ENCODE measurements around the gene SSH3. TPM values are rescaled to one million over a fixed set of nuclear protein-coding genes. Genes with fewer than 3 reads are reported as not detected.
A peak's percentile ranks its signal among the peaks of the same experiment; 100 is the strongest.

The SSH3 gene
- total RNA-seq, 2 experiments from 2014 or later: 9.2 to 18.5 TPM

GRCh38 chr11:67289226-67289650, 14.1 kb upstream of the SSH3 start, which contains the start of gene ANKRD13D:
Gene ANKRD13D (plus strand): TSS chr11:67289303. CDS start chr11:67289461, 158 bp downstream.
- Histone ChIP-seq H3K4me1 (ENCODE audit: insufficient read depth, low read length, poor library complexity, severe bottlenecking) (peaks cover 47% of the 10 kb centered on the region), H3K9me2 (ENCODE audit: insufficient read depth, low read length) (no peaks in the 10 kb centered on the region), H3K4me2 (ENCODE audit: low read length) (peak within 1 kb of the TSS; percentile 84), H3K79me2 (ENCODE audit: insufficient read depth, low read depth, low read length) (peaks cover 15% of the 10 kb centered on the region; the same call in 1 of the 2 replicates), H4K20me1 (ENCODE audit: insufficient read depth, low read length) (no peaks in the 10 kb centered on the region), H3K36me3 (ENCODE audit: insufficient read depth, low read length) (peaks cover 83% of the 10 kb centered on the region), H3K9me3 (ENCODE audit: low read length) (peaks cover 6% of the 10 kb centered on the region), H2AFZ (ENCODE audit: low read length) (no peak within 1 kb of the TSS), H3K4me3 (ENCODE audit: low read depth, low read length, poor library complexity, severe bottlenecking) (peak within 1 kb of the TSS; percentile 96), H3K27ac (ENCODE audit: low read depth, low read length, poor library complexity, severe bottlenecking) (peak within 1 kb of the TSS; percentile 94)
- no peak for DNase-seq (ENCODE audit: low spot score)
- no TSS peak for BruUV-seq (replicated peaks)
- ChIA-PET POLR2A (interaction anchor here (1.4 to 1.8 kb wide), 2 partner anchors 12 to 20 kb away, joined by 5 to 6 read pairs; no protein-coding TSS in a partner anchor), CTCF (ENCODE audit: unreplicated experiment) (no interaction called here)
- TF ChIP-seq CTCF (conservative IDR thresholded peaks at IDR 0.05; ENCODE audit: low read length): no peak; the same call in 1 of the 2 replicates
- no peak for TF ChIP-seq EZH2phosphoT487 (IDR thresholded peaks at IDR 0.05; ENCODE audit: borderline replicate concordance, low read depth, low read length)
- intact Hi-C loops (cut with micrococcal nuclease; ENCODE audit: unreplicated experiment): loop anchor here (1.0 kb wide), 1 partner anchor 93 kb away; no protein-coding TSS in a partner anchor

DNA sequence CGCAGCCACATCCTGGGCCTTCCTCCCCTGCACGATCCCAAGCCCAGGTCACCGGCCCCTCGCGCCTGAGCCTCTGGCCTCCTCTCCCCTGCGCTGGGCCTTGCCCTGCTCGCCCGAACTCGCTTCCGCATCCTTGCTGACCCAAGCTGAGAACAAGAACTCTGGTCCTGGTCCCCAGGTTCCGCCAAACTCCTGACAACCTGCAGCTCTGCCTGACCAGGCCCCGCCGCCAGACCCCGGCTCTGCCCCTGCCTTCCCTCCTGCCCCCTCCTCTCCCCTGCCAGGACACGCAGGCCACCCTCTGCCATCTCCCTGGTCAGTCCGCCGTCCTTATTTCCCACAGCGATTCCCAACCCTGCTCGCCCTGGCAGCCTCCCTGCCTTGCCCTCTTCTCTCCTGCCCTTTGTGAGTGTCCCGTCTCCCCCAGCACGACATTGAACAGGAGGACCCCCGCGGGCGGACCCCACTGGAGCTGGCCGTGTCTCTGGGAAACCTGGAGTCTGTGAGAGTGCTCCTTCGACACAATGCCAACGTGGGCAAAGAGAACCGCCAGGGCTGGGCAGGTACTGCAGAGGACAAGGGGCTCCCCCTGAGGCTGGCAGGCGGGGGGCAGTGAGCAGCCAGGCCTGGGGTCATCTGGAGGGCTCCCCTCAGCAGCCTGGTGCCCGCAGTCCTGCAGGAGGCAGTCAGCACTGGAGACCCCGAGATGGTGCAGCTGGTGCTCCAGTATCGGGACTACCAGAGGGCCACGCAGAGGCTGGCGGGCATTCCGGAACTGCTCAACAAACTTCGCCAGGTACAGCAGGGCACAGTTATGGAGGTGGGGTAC, 13.5 kb upstream of the SSH3 start:
- no peak for DNase-seq (ENCODE audit: low spot score)
- Histone ChIP-seq H3K36me3 (ENCODE audit: insufficient read depth, low read length) (peaks cover 83% of the 10 kb centered on the region), H3K4me1 (ENCODE audit: insufficient read depth, low read length, poor library complexity, severe bottlenecking) (peaks cover 47% of the 10 kb centered on the region), H3K4me2 (ENCODE audit: low read length) (peak overlapping the region; percentile 84), H3K27ac (ENCODE audit: low read depth, low read length, poor library complexity, severe bottlenecking) (peak overlapping the region; percentile 62), H3K79me2 (ENCODE audit: insufficient read depth, low read depth, low read length) (peaks cover 15% of the 10 kb centered on the region; the same call in 1 of the 2 replicates), H3K9me2 (ENCODE audit: insufficient read depth, low read length) (no peaks in the 10 kb centered on the region), H3K9me3 (ENCODE audit: low read length) (peaks cover 13% of the 10 kb centered on the region), H4K20me1 (ENCODE audit: insufficient read depth, low read length) (no peaks in the 10 kb centered on the region), H3K4me3 (ENCODE audit: low read depth, low read length, poor library complexity, severe bottlenecking) (peak overlapping the region; percentile 96), H2AFZ (ENCODE audit: low read length) (no peak overlapping the region)
- ChIA-PET CTCF (ENCODE audit: unreplicated experiment) (no interaction called here), POLR2A (no interaction called here)
- intact Hi-C loops (cut with micrococcal nuclease; ENCODE audit: unreplicated experiment): loop anchor here (1.0 kb wide), 1 partner anchor 92 kb away; no protein-coding TSS in a partner anchor
- BruUV-seq (replicated peaks): no TSS peak
- TF ChIP-seq CTCF (conservative IDR thresholded peaks at IDR 0.05; ENCODE audit: low read length) (no peak), EZH2phosphoT487 (IDR thresholded peaks at IDR 0.05; ENCODE audit: borderline replicate concordance, low read depth, low read length) (no peak)

All from OCI-LY7 (cell line).